HG03354 (cell line): ENCODE results near the gene NANOG.
"Not testable (repeated sequence)": the region's sequence is repeated elsewhere in the genome, so short reads cannot be mapped to it uniquely, and the experiment has no call there.

Source experiments
- ATAC-seq: cut with Tn5 transposase; IDR thresholded peaks from one replicate; pipeline ENCODE4 v1.9.1; 2021; ENCODE audit warnings: mild to moderate bottlenecking; ENCODE audit not compliant: unreplicated experiment, poor library complexity, severe bottlenecking

The NANOG gene

DNA sequence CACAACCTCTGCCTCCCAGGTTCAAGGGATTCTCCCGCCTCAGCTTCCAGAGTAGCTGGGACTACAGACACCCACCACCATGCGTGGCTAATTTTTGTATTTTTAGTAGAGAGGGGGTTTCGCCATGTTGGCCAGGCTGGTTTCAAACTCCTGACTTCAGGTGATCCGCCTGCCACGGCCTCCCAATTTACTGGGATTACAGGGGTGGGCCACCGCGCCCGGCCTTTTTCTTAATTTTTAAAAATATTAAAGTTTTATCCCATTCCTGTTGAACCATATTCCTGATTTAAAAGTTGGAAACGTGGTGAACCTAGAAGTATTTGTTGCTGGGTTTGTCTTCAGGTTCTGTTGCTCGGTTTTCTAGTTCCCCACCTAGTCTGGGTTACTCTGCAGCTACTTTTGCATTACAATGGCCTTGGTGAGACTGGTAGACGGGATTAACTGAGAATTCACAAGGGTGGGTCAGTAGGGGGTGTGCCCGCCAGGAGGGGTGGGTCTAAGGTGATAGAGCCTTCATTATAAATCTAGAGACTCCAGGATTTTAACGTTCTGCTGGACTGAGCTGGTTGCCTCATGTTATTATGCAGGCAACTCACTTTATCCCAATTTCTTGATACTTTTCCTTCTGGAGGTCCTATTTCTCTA is at the start of gene NANOG:
Gene NANOG, plus strand, starts transcription at position 519 of the 645 bp plus-strand sequence. CDS start 213 bp downstream, outside the sequence.
- ATAC-seq: not testable (repeated sequence)

DNA sequence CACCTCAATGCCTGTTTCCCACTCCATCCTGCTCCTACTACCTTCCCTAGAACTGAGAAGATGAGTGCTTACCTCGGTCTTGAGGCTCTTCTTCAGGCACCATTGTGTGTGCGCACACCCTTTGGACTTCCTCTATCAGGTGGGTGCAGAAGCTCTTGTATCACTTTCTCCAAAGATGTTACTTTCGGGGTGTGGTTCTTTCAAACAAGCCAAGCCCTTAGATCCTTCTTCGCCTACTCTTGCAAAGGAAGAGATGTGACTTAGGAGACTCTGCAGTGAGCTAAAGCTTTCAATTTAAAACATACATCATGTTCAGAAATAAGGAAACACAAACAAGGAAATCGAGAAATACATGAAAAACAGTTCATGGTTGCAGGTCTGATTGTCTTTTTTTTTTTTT is 42.0 kb upstream of the NANOG start, which contains the start of gene CLEC4C:
Gene CLEC4C, minus strand, starts transcription at position 130 of the 400 bp plus-strand sequence. Its CDS starts 27 bp downstream, at position 103.
- ATAC-seq: no peak

- no peak for ATAC-seq
Observed at GRCh38 chr12:7748852-7749251, 40.4 kb upstream of the NANOG start.

- no peak for ATAC-seq
Observed at GRCh38 chr12:7749442-7749841, 39.8 kb upstream of the NANOG start.

GRCh38 chr12:7750350-7750749 is 38.9 kb upstream of the NANOG start:
- ATAC-seq: no peak

- no peak for ATAC-seq
Observed at GRCh38 chr12:7751394-7751793, 37.8 kb upstream of the NANOG start.

- not testable (repeated sequence) for ATAC-seq
Observed at GRCh38 chr12:7751941-7752922, 37.0 kb upstream of the NANOG start.

GRCh38 chr12:7755668-7756067 is 33.5 kb upstream of the NANOG start:
- ATAC-seq: not testable (repeated sequence)

DNA sequence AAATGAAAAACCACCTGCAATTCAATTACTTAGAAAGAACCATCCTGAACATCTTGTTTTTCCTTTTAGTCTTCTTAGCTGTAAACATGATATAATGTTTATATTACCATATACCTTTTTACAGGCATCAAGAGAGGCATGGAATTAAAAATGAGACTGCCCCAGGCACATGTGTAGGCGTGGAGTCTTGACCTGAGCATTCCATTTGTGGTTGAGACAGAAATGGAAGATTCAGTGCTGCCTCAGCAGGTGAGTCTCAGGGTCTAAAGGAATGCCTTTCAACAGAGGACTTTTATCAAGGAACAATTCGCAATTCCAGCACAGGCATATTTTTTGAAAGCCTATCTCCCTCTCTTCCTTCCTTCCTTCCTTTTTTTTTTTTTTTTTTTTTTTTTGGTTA is 32.2 kb upstream of the NANOG start:
- no peak for ATAC-seq

DNA sequence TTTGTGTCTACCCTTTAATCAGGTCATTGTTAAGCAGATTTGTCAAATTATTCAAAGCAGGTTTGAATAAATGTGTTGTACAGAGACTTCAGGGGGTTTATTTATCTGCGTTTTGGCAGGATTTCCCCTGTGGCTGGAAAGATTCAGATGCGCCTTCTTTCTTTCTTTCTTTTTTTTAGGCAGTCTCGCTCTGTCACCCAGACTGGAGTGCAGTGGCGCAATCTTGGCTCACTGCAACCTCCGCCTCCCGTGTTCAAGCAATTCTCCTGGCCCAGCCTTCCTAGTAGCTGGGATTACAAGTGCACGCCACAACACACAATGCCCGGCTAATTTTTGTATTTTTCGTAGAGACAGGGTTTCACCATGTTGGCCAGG is 30.4 kb upstream of the NANOG start:
- ATAC-seq: no peak

- ATAC-seq: no peak
Observed at GRCh38 chr12:7769999-7770398, 19.2 kb upstream of the NANOG start.

DNA sequence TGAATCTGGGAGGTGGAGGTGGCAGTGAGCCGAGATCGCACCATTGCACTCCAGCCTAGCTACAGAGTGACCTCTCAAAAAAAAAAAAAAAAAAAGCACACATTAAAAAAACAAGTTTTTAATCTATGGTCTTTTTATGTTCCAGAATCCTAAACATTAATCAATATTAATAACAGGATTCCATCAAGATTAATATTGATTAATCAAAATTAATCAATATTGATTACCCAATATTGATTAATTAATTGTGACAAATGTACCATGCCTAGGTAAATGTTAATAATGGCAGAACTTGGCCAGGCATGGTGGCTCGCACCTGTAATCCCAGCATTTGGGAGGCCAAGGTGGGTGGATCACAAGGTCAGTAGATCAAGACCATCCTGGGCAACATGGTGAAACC is 7.9 kb upstream of the NANOG start:
- ATAC-seq: no peak

DNA sequence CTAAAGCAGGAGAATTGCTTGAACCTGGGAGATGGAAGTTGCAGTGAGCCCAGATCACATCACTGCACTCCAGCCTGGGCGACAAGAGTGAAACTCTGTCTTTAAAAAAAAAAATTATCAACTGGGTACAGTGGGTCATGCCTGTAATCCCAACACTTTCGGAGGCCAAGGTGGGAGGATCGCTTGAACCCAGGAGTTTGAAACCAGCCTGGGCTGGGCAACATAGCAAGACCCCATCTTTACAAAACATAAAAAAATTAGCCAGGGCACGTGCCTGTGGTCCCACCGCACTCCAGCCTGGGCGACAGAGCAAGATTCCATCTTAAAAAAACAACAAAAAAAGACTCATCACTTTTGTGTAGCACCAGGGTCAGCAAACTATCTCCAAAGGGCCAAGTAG is 7.1 kb upstream of the NANOG start:
- ATAC-seq: no peak

DNA sequence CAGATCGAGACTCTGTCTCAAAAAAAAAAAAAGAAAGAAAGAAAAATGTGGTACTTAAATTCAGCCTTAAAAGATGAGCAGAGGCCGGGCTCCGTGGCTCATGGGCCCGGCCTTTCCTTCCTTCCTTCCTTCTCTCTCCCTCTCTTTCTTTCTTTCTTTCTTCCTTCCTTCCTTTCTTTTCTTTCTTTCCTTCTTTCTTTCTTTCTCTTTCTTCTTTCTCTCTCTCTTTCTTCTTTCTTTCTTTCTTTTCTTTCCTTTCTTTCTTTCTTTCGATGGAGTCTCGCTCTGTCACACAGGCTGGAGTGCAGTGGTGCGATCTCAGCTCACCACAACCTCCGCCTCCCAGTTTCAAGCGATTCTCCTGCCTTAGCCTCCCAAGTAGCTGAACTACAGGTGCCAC is 5.8 kb upstream of the NANOG start:
- not testable (repeated sequence) for ATAC-seq

- no peak for ATAC-seq
Observed at GRCh38 chr12:7784701-7785100, 4.5 kb upstream of the NANOG start.

DNA sequence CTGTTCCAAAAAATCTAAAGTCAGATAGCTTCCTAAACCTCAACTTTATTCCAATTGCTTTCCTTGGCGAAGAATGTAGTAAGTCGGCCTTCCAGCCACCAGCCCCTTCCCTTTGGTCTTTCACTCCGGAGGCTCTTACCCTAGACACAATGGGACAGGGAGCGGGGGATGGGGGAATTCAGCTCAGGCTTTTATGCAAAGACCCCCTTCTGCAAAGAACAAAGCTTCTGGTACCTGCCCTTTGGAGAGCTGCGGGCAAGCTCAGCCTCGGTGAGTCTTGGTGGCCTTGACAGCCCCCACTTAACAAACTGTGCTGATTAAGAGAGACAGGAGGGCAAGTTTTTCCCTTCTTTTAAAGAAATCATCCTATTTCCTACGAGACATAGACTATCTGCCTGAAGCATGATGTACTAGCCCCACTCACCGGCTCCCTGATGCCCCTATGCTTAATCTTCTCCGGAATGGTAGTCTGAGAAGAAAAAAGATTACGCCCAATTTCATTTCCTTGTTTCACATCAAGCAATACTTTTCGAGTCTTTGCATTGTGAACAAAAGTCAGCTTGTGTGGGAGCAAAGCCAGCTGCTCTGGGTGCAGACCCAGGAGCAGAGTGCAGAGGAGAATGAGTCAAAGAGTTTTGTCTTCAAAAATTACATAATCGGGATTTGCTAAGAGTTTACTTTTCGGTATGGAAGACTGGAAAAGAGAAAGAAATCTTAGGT is 1.5 kb upstream of the NANOG start:
- no peak for ATAC-seq

DNA sequence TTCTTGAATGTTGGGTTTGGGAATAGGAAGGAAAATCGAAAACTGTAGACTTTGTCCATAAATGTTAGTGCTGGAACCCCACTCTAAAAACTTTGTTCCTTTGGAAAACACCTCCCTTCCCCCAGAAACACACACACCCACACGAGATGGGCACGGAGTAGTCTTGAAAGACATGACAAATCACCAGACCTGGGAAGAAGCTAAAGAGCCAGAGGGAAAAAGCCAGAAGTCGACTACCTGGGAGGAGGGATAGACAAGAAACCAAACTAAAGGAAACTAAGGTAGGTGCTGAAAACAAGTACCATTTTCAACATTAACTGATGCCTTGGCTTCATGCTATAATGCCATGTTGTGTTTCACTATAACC is 925 bp upstream of the NANOG start:
- ATAC-seq: no peak

DNA sequence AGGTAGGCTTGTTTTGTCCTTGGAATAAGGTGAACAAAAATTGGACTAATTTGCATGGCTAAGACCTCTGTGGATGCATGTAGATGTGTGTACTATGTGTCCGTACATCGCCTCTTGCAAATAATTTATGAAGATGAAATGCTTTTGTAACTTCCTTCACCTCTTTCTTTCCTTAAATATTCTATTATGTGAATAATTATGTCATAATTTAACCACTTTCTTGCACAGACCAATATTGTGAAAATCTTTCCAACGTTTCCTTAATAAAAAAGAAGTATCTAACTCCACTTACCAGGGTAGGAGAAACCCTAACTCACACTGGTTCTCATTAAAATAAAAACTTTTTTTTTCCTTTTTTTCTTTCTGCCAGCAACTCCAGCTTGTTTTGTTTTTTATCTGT is 4.0 kb downstream of the NANOG start:
- no peak for ATAC-seq

DNA sequence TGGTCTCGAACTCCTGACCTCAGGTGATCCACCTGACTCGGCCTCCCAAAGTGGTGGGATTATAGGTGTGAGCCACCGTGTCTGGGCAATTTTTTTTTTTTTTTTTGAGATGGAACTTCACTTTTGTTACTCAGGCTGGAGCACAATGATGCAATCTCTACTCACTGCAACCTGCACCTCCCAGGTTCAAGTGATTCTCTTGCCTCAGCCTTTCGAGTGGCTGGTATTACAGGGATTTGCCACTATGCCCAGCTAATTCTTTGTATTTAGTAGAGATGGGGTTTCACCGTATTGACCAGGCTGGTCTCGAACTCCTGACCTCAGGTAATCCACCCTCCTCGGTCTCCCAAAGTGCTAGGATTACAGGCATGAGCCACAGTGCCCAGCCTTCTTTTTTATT is 8.1 kb downstream of the NANOG start:
- not testable (repeated sequence) for ATAC-seq

DNA sequence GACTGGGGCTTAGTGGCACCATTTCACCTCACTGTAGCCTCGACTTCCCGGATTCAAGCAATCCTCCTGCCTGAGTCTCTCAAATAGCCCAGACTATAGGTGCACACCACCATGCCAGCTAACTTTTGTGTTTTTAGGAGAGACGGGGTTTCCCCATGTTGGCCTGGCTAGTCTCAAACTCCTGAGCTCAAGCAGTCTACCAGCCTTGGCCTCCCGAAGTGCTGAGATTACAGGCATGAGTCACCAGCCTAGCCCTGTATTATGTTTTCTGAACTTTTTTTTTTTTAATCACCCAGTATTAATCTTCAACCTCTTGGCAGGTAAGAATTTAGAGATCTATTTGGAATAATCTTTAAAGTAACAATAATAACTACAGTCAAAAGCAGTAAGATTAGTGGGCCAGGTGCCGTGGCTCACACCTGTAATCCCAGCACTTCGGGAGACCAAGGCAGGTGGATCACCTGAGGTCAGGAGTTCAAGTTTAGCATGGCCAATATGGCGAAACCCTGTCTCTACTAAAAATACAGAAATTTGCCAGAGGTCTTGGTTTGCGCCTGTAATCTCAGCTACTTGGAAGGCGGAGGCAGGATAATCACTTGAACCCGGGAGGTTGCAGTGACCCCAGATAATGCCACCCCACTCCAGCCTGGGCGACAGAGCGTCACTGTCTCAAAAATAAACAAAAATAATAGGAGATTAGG is 8.6 kb downstream of the NANOG start:
- no peak for ATAC-seq
